ENCODE results near the gene HIPK4.
"Not testable (repeated sequence)": the region's sequence is repeated elsewhere in the genome, so short reads cannot be mapped to it uniquely, and the experiment has no call there.

HIPK4 gene

DNA sequence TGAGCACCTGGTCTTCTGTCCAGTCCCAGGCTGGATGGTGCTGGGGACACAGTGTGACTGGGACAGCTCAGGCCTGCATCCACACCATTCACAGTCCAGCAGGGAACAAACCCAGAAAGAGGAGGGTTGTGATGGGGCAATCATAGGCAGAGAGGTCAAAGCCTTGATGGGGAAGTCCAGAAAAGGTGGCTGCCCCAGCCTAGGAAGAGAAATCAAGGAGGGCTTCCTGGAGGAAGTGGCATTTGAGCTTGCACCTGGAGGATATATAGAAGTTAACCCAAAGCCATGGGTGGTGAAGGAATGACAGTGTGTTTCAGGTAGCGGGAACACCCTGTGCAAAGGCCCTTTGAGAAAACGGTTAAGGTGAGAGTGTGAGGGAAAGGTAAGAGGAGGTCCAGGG, 25.8 kb upstream of the HIPK4 start:
- DNase-seq: no peak

DNA sequence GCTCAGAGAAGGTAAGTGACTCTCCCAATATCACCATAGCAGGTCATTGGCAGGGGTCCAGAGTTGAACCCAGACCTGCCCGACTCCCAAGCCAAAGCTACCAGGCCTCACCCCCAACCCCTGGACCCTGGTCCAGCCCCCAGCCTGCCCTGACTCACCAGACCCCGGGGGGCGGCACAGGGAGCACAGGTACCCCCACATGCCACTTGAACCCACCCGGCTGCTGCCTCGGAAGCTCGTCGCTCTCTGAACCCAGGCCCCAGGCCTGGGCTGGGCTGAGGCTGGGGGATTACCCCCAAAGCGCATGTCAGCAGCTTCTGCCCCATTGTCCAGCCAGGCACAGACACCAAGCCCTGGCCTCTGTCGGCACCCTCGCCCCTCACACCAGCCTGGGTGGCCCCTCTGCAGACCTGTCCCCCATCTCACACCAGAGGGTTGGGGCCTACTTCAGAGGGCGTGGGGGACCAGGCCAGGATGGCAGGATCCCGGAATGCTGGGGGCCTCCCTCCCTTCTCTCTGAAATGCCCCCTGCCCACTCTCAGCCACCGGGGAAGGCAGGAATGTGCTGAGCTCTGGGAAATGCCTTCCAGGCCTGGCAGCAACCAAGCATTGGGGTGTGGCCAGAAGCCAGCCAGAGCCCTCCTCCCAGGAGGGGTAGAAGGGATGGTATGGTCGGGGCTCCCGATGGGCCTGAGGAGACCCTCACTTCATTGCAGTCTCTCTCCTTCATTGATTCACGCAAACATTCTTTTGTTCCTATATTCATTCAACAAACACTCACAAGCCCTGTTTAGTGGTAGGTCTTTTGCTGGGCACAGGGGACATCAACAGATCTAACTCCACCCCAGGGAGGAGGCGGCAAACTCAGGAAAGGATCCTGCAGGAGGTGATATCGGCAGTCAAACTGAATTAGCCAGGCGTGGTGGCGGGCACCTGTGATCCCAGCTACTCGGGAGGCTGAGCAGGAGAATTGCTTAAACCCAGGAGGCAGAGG, 24.9 kb upstream of the HIPK4 start:
- DNase-seq: no peak

DNA sequence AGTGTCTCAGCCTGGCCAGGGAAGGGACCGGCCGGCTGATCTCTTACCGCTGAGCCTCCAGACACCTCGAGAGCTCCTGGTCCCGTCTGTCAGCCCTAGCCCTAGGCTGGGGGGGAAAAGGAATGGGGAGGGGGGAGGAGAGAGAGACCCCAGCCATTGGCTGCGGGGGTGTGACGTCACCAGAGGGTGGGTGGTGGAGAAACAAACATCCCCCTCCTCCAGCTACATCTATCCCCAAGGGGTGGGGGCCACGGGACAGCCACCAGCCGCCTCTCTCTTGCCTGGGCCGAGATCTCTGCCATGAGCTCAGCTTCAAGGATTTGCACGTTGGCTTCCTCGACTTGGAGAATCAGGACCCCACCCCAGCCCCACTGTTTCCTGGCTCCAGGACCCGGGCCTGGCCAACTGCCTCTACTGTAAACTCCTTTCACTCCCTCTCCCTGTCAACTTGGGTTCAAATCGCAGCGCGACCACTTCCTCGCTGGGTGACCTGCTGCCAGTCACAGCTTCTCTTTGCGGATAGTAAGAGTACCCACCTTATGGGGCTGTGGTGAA, 23.4 kb upstream of the HIPK4 start, which contains the start of gene PRX:
Gene PRX, minus strand, starts transcription at position 88 of the 555 bp plus-strand sequence. CDS start 5,446 bp downstream, outside the sequence.
- DNase-seq: no peak

- DNase-seq: no peak
These were observed 22.9 kb upstream of the HIPK4 start for GRCh38 chr19:40412866-40413265.

GRCh38 chr19:40411958-40412499, 22.0 kb upstream of the HIPK4 start:
- no peak for DNase-seq

DNA sequence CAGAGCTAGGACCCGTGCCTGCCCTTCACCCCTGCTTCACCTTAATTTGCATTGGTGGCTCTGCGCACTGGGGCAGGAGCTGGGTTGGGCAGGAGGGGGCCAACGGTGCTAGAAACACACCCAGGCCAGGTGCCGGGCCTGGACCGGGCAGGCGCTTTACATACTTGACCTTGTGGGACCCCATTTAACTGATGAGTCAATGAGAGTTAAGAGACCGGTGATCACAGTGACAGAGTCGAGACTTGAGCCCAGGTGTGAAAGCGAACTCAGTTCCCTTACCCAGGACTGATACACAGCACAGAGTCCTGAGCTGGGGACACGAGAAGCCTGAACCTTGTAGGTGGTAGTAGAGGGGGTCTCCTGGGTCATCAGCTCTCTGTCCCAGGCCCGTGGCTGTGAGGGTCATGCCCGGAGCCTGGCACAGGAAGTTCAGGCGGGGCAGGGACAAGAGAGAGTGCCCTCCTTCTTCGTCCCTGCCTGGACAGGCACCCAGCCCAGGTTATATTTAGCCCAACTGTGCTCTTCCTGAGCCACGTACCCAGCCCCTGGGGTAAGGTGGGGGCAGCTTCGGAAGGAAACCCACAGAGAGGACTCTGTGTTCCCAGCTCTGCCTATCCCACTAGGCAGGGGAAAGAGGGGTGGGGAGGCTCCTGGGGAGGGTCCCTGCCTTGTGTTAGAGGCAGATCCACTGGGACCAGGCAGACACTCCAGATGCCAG, 21.3 kb upstream of the HIPK4 start:
- no peak for DNase-seq

DNA sequence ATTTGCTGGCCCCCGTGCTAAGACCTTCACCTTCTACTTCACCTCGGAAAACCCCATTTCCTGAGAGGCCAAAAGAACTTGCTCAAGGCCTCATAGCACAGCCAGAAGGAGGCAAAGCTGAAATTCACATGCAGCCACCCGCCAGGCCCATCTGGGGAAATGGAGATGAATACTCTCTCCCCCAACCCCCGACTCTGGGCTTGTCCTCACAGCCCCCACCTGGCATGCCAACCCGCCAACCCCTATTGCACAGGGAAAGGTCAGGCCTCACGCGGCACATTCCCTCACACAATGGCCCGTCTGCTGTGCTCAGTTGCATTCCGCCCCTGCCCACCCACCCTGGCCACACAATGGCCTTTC, 20.0 kb upstream of the HIPK4 start:
- no peak for DNase-seq

DNA sequence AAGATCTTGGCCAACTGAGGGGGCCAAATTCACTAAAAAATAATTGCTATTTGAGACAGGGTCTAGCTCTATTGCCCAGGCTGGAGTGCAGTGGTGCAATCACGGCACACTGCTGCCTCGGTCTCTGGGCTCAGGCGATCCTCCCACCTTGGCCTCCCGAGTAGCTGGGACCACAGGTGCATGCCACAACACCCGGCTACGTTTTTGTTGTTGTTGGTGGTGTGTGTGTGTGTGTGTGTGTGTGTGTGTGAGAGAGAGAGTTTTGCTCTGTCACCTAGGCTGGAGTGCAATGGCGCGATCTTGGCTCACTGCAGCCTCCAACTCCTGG, 18.6 kb upstream of the HIPK4 start:
- DNase-seq: not testable (repeated sequence)

DNA sequence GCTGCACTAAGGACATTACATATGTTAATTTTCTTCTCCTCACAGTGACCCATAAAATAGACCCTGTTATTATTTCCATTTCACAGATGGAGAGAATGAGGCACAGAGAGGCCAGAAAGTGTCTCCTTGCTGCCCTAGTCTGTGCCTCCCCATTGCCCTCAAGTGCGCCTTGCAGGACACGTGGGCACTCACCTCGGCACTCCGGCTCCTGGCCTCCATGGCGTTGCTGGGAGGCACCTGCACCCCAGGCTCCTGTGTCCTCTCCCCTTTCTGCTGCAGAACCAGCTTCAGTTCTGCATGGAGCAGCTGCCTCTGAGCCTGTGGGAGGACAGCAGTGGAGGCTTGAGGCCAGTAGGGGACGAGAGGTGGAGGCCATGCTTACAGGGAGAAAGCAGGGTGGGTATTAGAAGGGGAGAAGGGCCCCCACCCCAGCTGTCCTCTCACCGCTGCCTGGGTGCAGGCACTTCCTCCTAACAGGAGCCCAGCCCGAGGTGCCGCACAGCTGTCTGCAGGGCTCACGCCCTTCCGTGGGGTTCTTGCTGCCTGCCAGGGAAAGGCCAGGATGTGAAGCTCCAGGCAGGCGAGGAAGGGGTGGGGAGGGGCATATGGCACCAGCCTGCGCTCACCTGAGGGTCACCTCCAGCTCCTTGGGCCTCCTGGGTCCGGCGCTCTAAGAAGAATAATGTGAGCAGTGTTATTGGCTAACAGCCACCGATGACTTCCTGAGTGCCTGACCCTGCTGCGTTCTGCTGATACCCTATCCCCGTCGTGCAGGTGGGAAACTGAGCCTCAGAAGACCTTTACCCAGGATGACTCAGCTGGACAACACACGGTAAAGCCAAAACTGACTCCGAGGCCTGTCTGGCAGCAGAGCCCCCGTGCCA, 18.0 kb upstream of the HIPK4 start:
- DNase-seq: no peak

DNA sequence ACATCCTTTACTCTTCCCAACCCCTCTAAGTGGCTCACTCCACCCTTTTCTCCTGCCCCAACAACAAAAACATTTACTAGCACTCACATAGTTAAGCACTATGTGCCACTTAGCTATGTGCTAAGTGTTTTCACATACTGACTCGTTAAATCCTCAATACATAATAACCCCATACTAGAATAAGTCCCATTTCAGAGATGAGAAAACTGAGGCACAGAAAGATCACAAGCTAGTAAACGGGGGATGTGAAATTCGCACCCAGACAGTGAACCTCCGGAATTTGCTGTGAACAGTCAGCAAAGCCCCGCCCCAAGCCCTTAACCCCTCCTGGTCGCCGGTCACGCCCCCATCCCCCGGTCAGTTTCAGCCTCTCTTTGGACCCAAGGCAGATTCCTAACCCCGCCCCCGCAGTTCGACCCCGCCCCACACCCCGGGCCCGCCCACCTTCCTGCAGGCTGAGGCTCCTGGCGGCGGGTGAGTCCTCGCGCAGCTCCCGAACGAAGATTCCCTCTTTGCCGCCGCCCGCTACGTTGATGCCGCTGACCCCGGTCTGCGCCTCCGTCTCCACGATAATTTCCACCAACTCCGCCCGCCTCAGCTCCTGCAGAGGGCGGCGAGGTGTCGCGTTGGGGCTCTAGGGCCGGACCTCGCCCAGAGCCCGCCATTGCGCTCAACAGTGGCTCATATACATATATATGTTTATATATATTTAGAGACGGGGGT, 13.4 kb upstream of the HIPK4 start:
- DNase-seq: peak; percentile 56

- no peak for DNase-seq
These were observed 10.6 kb upstream of the HIPK4 start for GRCh38 chr19:40400559-40400958.

GRCh38 chr19:40398417-40399131, 8.6 kb upstream of the HIPK4 start:
- no peak for DNase-seq

GRCh38 chr19:40397568-40397906, 7.6 kb upstream of the HIPK4 start:
- no peak for DNase-seq

DNA sequence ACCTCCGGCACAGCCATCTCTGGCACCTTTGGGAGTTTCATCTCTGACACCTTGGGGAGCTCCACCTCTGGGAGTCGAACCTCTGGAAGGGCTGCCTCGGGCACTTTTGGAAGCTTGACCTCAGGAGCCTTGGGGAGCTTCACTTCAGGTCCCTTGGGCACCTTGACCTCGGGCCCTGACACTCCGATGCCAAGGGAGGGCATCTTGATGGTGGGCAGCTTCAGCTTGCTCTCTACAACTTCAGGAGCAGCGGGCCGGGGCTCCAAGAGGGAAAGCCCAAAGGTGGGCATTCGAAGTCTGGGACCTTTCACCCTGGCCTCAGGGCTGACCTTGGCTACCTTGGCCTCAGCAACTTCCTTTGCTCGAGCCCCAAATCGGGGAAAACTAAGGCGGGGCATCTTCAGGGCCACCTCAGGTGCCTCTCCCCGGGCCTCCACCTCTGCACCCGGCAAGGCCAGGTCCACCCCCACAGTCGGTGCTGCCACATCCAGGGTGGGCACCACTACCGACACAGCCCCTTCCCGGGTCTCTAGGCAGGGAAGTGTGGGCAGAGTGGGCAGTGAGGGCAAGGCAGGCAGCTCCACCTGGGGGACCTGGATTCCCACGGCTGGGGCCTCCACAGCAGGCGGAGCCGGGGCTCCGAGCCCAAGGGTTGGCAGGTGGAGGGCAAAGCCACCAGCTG, 7.0 kb upstream of the HIPK4 start:
- no peak for DNase-seq

- no peak for DNase-seq
These were observed 6.0 kb upstream of the HIPK4 start for GRCh38 chr19:40395956-40396355.

- DNase-seq: no peak
These were observed 4.8 kb upstream of the HIPK4 start for GRCh38 chr19:40394816-40395210.

DNA sequence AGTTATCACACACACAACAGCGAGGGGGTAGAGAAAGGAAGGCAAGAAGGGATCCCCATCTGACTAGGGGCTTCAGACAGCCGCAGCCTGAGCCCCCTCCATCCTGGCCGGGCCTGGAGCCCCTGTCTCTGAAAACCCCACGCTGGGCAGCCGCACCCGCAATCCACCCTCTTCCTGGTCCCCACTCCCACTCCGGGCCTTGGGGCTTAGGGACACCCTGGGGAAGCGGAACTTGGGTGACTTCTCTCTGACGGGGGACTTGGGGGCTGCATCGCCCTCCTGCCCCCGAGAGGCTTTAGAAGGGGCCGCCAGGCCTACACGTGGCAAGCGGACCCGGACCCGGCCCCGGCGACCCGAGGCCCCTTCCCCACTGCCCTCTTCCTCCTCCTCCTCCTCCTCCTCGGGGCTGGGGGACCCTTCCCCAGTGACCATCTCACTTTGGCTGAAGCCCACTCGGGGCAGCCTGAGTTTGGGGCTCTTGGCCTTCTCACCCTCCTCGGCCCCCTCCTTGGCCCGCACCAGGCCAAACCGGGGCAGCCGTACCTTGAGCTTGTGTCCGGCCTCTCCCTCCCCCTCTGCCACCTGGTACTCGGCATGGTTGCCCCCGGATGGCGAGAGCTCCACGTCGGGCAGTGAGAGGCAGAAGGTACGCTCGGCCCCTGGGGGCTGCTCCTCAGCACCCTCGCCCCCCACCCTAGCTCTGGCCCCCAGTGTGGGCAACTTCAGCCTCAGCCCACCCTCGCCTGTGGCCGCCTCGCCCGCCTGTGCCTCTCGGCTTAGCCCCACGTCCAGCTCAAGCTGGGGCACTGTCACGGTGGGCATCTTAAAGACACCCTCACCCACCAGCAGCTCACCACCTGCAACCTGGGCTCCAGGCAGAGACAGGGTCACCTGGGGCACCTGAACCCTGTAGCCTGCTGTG, 4.2 kb upstream of the HIPK4 start:
- no peak for DNase-seq

DNA sequence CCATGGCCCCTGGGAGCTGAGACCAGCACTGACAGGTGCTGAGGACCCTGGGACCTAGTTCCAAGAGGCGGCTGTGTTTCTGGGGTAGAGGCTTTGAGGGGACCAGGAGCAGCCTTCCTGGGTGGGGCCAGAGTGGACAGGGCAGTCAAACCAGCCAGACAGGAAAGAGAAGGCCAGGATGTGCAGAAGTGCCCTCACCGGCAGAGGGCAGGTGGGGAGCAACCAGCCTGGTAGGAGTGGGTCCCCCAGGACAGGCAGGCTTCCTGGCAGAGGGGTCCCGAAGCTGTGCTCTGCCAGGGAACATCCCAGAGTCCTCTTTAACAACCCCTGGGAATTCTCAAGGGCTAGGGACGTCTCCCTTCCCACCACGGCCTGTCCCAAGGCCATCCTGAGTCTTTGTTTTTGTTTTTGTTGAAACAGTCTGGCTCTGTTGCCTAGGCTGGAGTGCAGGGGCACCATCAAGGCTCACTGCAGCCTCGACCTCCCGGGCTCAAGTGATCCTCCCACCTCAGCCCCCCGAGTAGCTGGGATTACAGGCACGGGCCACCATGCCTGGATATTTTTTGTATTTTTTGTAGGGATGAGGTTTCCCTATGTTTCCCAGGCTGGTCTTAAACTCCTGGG, 3.0 kb upstream of the HIPK4 start:
- DNase-seq: no peak

- DNase-seq: no peak
These were observed 2.1 kb upstream of the HIPK4 start for GRCh38 chr19:40392123-40392522.
